ENCODE results near the gene EYA3.

Gene EYA3

GRCh38 chr1:27958513-27958912, 129.9 kb downstream of the EYA3 start:
- 99% methylated on average over 23 of the region's 26 CpGs for WGBS (ENCODE audit: insufficient coverage)
- ChIA-PET POLR2A (no interaction called here), CTCF (interaction anchor here (0.9 to 7.9 kb wide), 7 partner anchors 10 to 194 kb away, joined by 3 to 40 read pairs (median 5); no protein-coding TSS in a partner anchor)
- DNase-seq = no peak
- H3K4me3 ChIP-seq (ENCODE audit: control insufficient read depth in 1 of 7, extremely low read depth in 1 of 7, insufficient read depth in 4 of 7, low read depth in 2 of 7, low read length in 6 of 7) = peak overlapping the region in 1 of 7 experiments; percentile 4
- H3K9me3 ChIP-seq (ENCODE audit: control extremely low read depth in 1 of 5, control insufficient read depth in 4 of 5, insufficient read depth in 2 of 5, low read depth in 1 of 5, low read length in 4 of 5) = no peaks in the 10 kb centered on the region
- peaks cover 2 to 28% (median 23%) of the 10 kb centered on the region in 4 experiments for H3K4me1 ChIP-seq (ENCODE audit: control extremely low read depth in 1 of 4, control insufficient read depth in 4 of 4, insufficient read depth in 4 of 4, low read length in 3 of 4)
- peaks cover 0 to 5% (median 4%) of the 10 kb centered on the region in 4 experiments for H3K36me3 ChIP-seq (ENCODE audit: control insufficient read depth in 4 of 4, insufficient read depth in 4 of 4, low read length in 3 of 4)
- H3K27ac ChIP-seq (ENCODE audit: insufficient read depth in 1 of 2, low read depth in 1 of 2, low read length in 2 of 2, poor library complexity in 1 of 2, severe bottlenecking in 2 of 2) = no peak overlapping the region
- no peaks in the 10 kb centered on the region for H3K27me3 ChIP-seq (replicated peaks in 2 of 5; ENCODE audit: control insufficient read depth in 4 of 5, insufficient read depth in 5 of 5, low read length in 4 of 5)

- H3K4me1 ChIP-seq (ENCODE audit: control extremely low read depth in 1 of 4, control insufficient read depth in 4 of 4, insufficient read depth in 4 of 4, low read length in 3 of 4) = peaks cover 2 to 26% (median 23%) of the 10 kb centered on the region in 4 experiments
- ChIA-PET POLR2A (no interaction called here), CTCF (interaction anchor here (0.9 to 7.9 kb wide), 5 partner anchors 12 to 22 kb away, joined by 3 to 40 read pairs (median 12); no protein-coding TSS in a partner anchor)
- H3K36me3 ChIP-seq (ENCODE audit: control insufficient read depth in 4 of 4, insufficient read depth in 4 of 4, low read length in 3 of 4) = no peaks in the 10 kb centered on the region
- no peaks in the 10 kb centered on the region for H3K27me3 ChIP-seq (replicated peaks in 2 of 5; ENCODE audit: control insufficient read depth in 4 of 5, insufficient read depth in 5 of 5, low read length in 4 of 5)
- H3K27ac ChIP-seq (ENCODE audit: insufficient read depth in 1 of 2, low read depth in 1 of 2, low read length in 2 of 2, poor library complexity in 1 of 2, severe bottlenecking in 2 of 2) = no peak overlapping the region
- no peak overlapping the region for H3K4me3 ChIP-seq (ENCODE audit: control insufficient read depth in 1 of 7, extremely low read depth in 1 of 7, insufficient read depth in 4 of 7, low read depth in 2 of 7, low read length in 6 of 7)
- WGBS (ENCODE audit: insufficient coverage) = 94% methylated on average over 2 of the region's 5 CpGs
- DNase-seq = no peak
- no peaks in the 10 kb centered on the region for H3K9me3 ChIP-seq (ENCODE audit: control extremely low read depth in 1 of 5, control insufficient read depth in 4 of 5, insufficient read depth in 2 of 5, low read depth in 1 of 5, low read length in 4 of 5)
Measured at GRCh38 chr1:27957655-27958054, 130.8 kb downstream of the EYA3 start.

- H3K36me3 ChIP-seq (ENCODE audit: control insufficient read depth in 4 of 4, insufficient read depth in 4 of 4, low read length in 3 of 4) = no peaks in the 10 kb centered on the region
- H3K27ac ChIP-seq (ENCODE audit: insufficient read depth in 1 of 2, low read depth in 1 of 2, low read length in 2 of 2, poor library complexity in 1 of 2, severe bottlenecking in 2 of 2) = no peak overlapping the region
- POLR2A ChIA-PET = interaction anchor here (0.6 kb wide), 1 partner anchor 23 kb away, joined by 3 read pairs; no protein-coding TSS in a partner anchor
- H3K9me3 ChIP-seq (ENCODE audit: control extremely low read depth in 1 of 5, control insufficient read depth in 4 of 5, insufficient read depth in 2 of 5, low read depth in 1 of 5, low read length in 4 of 5) = no peaks in the 10 kb centered on the region
- CTCF ChIA-PET = interaction anchor here (0.9 to 2.5 kb wide), 4 partner anchors 11 to 87 kb away, joined by 3 to 12 read pairs (median 4); no protein-coding TSS in a partner anchor
- H3K27me3 ChIP-seq (replicated peaks in 2 of 5; ENCODE audit: control insufficient read depth in 4 of 5, insufficient read depth in 5 of 5, low read length in 4 of 5) = no peaks in the 10 kb centered on the region
- WGBS (ENCODE audit: insufficient coverage) = 90% methylated on average over 6 of the region's 6 CpGs
- H3K4me1 ChIP-seq (ENCODE audit: control extremely low read depth in 1 of 4, control insufficient read depth in 4 of 4, insufficient read depth in 4 of 4, low read length in 3 of 4) = peaks cover 2 to 26% (median 23%) of the 10 kb centered on the region in 4 experiments
- no peak for DNase-seq
- H3K4me3 ChIP-seq (ENCODE audit: control insufficient read depth in 1 of 7, extremely low read depth in 1 of 7, insufficient read depth in 4 of 7, low read depth in 2 of 7, low read length in 6 of 7) = no peak overlapping the region
Measured at GRCh38 chr1:27956761-27957160, 131.6 kb downstream of the EYA3 start.

GRCh38 chr1:27955076-27955475, 133.3 kb downstream of the EYA3 start:
- Histone ChIP-seq H3K4me3 (ENCODE audit: control insufficient read depth in 1 of 7, extremely low read depth in 1 of 7, insufficient read depth in 4 of 7, low read depth in 2 of 7, low read length in 6 of 7) (no peak overlapping the region), H3K9me3 (ENCODE audit: control extremely low read depth in 1 of 5, control insufficient read depth in 4 of 5, insufficient read depth in 2 of 5, low read depth in 1 of 5, low read length in 4 of 5) (no peaks in the 10 kb centered on the region), H3K4me1 (ENCODE audit: control extremely low read depth in 1 of 4, control insufficient read depth in 4 of 4, insufficient read depth in 4 of 4, low read length in 3 of 4) (peaks cover 0 to 10% (median 7%) of the 10 kb centered on the region in 4 experiments), H3K36me3 (ENCODE audit: control insufficient read depth in 4 of 4, insufficient read depth in 4 of 4, low read length in 3 of 4) (no peaks in the 10 kb centered on the region), H3K27ac (ENCODE audit: insufficient read depth in 1 of 2, low read depth in 1 of 2, low read length in 2 of 2, poor library complexity in 1 of 2, severe bottlenecking in 2 of 2) (no peak overlapping the region), H3K27me3 (replicated peaks in 2 of 5; ENCODE audit: control insufficient read depth in 4 of 5, insufficient read depth in 5 of 5, low read length in 4 of 5) (no peaks in the 10 kb centered on the region)
- CTCF ChIA-PET = interaction anchor here (1.1 to 2.6 kb wide), 4 partner anchors 9 to 85 kb away, joined by 3 to 7 read pairs (median 4); no protein-coding TSS in a partner anchor
- WGBS (ENCODE audit: insufficient coverage) = 97% methylated on average over 6 of the region's 6 CpGs
- POLR2A ChIA-PET = no interaction called here
- no peak for DNase-seq

- no peaks in the 10 kb centered on the region for H3K9me3 ChIP-seq (ENCODE audit: control extremely low read depth in 1 of 5, control insufficient read depth in 4 of 5, insufficient read depth in 2 of 5, low read depth in 1 of 5, low read length in 4 of 5)
- POLR2A ChIA-PET = no interaction called here
Measured at GRCh38 chr1:27954186-27954585, 134.2 kb downstream of the EYA3 start.

GRCh38 chr1:27952147-27952546, 136.3 kb downstream of the EYA3 start:
- 100% methylated on average over 2 of the region's 3 CpGs for WGBS (ENCODE audit: insufficient coverage)
- H3K4me3 ChIP-seq (ENCODE audit: control insufficient read depth in 1 of 7, extremely low read depth in 1 of 7, insufficient read depth in 4 of 7, low read depth in 2 of 7, low read length in 6 of 7) = no peak overlapping the region
- H3K27me3 ChIP-seq (replicated peaks in 2 of 5; ENCODE audit: control insufficient read depth in 4 of 5, insufficient read depth in 5 of 5, low read length in 4 of 5) = no peaks in the 10 kb centered on the region
- no peaks in the 10 kb centered on the region for H3K4me1 ChIP-seq (ENCODE audit: control extremely low read depth in 1 of 4, control insufficient read depth in 4 of 4, insufficient read depth in 4 of 4, low read length in 3 of 4)
- ChIA-PET POLR2A (no interaction called here), CTCF (interaction anchor here (0.9 to 3.1 kb wide), 5 partner anchors 8 to 181 kb away, joined by 3 to 14 read pairs (median 4); partner anchors contain the start of gene XKR8)
- peaks cover 0 to 7% (median 1%) of the 10 kb centered on the region in 4 experiments for H3K36me3 ChIP-seq (ENCODE audit: control insufficient read depth in 4 of 4, insufficient read depth in 4 of 4, low read length in 3 of 4)
- no peak overlapping the region for H3K27ac ChIP-seq (ENCODE audit: insufficient read depth in 1 of 2, low read depth in 1 of 2, low read length in 2 of 2, poor library complexity in 1 of 2, severe bottlenecking in 2 of 2)
- H3K9me3 ChIP-seq (ENCODE audit: control extremely low read depth in 1 of 5, control insufficient read depth in 4 of 5, insufficient read depth in 2 of 5, low read depth in 1 of 5, low read length in 4 of 5) = no peaks in the 10 kb centered on the region
- DNase-seq = no peak

More at GRCh38 chr1:27954186-27954585, 134.2 kb downstream of the EYA3 start:
- peaks cover 0 to 4% (median 0%) of the 10 kb centered on the region in 4 experiments for H3K36me3 ChIP-seq (ENCODE audit: control insufficient read depth in 4 of 4, insufficient read depth in 4 of 4, low read length in 3 of 4)
- no peak overlapping the region for H3K4me3 ChIP-seq (ENCODE audit: control insufficient read depth in 1 of 7, extremely low read depth in 1 of 7, insufficient read depth in 4 of 7, low read depth in 2 of 7, low read length in 6 of 7)
- 97% methylated on average over 9 of the region's 10 CpGs for WGBS (ENCODE audit: insufficient coverage)
- H3K27me3 ChIP-seq (replicated peaks in 2 of 5; ENCODE audit: control insufficient read depth in 4 of 5, insufficient read depth in 5 of 5, low read length in 4 of 5) = no peaks in the 10 kb centered on the region
- H3K4me1 ChIP-seq (ENCODE audit: control extremely low read depth in 1 of 4, control insufficient read depth in 4 of 4, insufficient read depth in 4 of 4, low read length in 3 of 4) = peaks cover 0 to 6% (median 2%) of the 10 kb centered on the region in 4 experiments
- no peak overlapping the region for H3K27ac ChIP-seq (ENCODE audit: insufficient read depth in 1 of 2, low read depth in 1 of 2, low read length in 2 of 2, poor library complexity in 1 of 2, severe bottlenecking in 2 of 2)
- DNase-seq = no peak
- CTCF ChIA-PET = interaction anchor here (0.7 to 2.6 kb wide), 4 partner anchors 9 to 26 kb away, joined by 3 to 7 read pairs (median 4); no protein-coding TSS in a partner anchor

GRCh38 chr1:27951396-27951795, 137.0 kb downstream of the EYA3 start:
- H3K4me3 ChIP-seq (ENCODE audit: control insufficient read depth in 1 of 7, extremely low read depth in 1 of 7, insufficient read depth in 4 of 7, low read depth in 2 of 7, low read length in 6 of 7) = no peak overlapping the region
- DNase-seq = no peak
- ChIA-PET POLR2A (no interaction called here), CTCF (interaction anchor here (0.9 to 3.1 kb wide), 6 partner anchors 9 to 181 kb away, joined by 3 to 14 read pairs (median 4); partner anchors contain the start of gene XKR8)
- H3K27me3 ChIP-seq (replicated peaks in 2 of 5; ENCODE audit: control insufficient read depth in 4 of 5, insufficient read depth in 5 of 5, low read length in 4 of 5) = no peaks in the 10 kb centered on the region
- H3K4me1 ChIP-seq (ENCODE audit: control extremely low read depth in 1 of 4, control insufficient read depth in 4 of 4, insufficient read depth in 4 of 4, low read length in 3 of 4) = no peaks in the 10 kb centered on the region
- 80% methylated on average over 1 of the region's 3 CpGs for WGBS (ENCODE audit: insufficient coverage)
- H3K27ac ChIP-seq (ENCODE audit: insufficient read depth in 1 of 2, low read depth in 1 of 2, low read length in 2 of 2, poor library complexity in 1 of 2, severe bottlenecking in 2 of 2) = no peak overlapping the region
- no peaks in the 10 kb centered on the region for H3K9me3 ChIP-seq (ENCODE audit: control extremely low read depth in 1 of 5, control insufficient read depth in 4 of 5, insufficient read depth in 2 of 5, low read depth in 1 of 5, low read length in 4 of 5)
- peaks cover 0 to 7% (median 1%) of the 10 kb centered on the region in 4 experiments for H3K36me3 ChIP-seq (ENCODE audit: control insufficient read depth in 4 of 4, insufficient read depth in 4 of 4, low read length in 3 of 4)
